GM13977 (cell line): Measurements from ENCODE around the gene MTHFR.

Experiments
- DNase-seq: peaks from one replicate; pipeline ENCODE4 v3.0.0; 2012; ENCODE audit warnings: low spot score
- in situ Hi-C: fragments of 300-500 bp; cut with MboI; formaldehyde crosslinking; loops from one replicate; pipeline ENCODE4 v1.12.0; 2022; ENCODE audit warnings: low sequenced_read_pairs, low pct_unique_long_range_greater_than_20kb, mixed read lengths, inconsistent platforms; ENCODE audit not compliant: unreplicated experiment
- TF ChIP-seq, protein P1 (sequence below): IDR thresholded peaks from 2 replicates; pipeline ENCODE4 v1.5.1; 2012; ENCODE audit warnings: mild to moderate bottlenecking, control low read depth; ENCODE audit not compliant: insufficient read depth; ENCODE audit errors: extremely low read depth, missing control alignments

Gene MTHFR

DNA sequence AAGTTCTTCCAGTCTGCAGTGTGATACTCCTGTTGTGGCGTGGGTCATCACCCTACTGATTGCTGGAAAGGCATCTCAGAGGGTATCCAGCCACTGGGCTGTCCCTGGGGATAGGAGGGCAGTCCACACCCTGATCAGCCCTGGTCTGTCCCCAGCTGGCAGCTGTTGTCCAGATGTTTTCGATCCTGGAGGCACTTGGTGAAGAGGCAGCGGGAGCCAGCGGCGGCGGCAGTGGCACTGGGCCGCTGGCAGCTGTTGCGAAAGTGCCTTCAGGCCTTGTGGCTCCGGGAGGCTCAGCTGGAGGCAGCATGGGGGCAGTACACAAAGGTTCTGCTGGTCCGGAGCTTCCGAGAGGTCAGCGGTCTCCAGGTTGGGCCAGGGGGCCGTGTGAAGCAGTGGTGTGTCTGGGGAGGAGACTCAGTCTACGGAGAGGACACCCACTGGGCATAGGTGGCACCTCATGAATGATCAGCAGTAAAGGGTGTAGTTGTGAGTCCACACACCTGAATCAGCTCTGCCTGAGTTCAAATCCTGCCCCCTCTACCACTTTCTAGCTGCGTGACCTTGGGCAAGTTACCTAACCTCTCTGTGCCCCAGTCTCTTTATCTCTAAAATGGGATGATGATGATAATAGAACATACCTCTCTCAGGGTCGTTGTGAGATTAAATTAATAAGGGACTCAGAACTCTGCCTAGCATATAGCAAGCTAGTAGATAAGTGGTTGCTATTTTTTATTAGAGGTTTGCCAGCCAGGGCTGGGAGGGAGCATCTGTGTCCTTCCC is 37.7 kb downstream of the MTHFR start:
- DNase-seq: no peak
- TF ChIP-seq, protein P1, sequence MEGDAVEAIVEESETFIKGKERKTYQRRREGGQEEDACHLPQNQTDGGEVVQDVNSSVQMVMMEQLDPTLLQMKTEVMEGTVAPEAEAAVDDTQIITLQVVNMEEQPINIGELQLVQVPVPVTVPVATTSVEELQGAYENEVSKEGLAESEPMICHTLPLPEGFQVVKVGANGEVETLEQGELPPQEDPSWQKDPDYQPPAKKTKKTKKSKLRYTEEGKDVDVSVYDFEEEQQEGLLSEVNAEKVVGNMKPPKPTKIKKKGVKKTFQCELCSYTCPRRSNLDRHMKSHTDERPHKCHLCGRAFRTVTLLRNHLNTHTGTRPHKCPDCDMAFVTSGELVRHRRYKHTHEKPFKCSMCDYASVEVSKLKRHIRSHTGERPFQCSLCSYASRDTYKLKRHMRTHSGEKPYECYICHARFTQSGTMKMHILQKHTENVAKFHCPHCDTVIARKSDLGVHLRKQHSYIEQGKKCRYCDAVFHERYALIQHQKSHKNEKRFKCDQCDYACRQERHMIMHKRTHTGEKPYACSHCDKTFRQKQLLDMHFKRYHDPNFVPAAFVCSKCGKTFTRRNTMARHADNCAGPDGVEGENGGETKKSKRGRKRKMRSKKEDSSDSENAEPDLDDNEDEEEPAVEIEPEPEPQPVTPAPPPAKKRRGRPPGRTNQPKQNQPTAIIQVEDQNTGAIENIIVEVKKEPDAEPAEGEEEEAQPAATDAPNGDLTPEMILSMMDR: no peak
- in situ Hi-C loops: no loop called here

DNA sequence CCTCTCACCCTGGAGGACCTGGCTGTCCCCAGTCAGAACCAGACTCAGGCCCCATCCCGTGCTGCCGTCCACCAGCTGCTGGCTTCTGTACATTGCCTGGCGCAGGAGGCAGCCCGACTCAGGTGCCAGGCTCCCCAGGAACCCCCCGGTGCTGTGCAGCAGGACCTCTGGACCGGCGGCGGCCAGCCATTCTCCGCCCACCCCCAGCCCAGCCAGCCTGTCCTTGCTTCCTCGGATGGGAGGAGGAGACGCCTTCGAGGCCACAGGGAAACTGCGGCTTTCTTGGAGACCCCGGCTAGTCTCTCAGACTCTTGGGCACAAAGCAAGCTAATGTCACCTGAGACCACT is 39.4 kb downstream of the MTHFR start:
- no peak for DNase-seq
- in situ Hi-C loops: no loop called here
- TF ChIP-seq, protein P1: no peak

DNA sequence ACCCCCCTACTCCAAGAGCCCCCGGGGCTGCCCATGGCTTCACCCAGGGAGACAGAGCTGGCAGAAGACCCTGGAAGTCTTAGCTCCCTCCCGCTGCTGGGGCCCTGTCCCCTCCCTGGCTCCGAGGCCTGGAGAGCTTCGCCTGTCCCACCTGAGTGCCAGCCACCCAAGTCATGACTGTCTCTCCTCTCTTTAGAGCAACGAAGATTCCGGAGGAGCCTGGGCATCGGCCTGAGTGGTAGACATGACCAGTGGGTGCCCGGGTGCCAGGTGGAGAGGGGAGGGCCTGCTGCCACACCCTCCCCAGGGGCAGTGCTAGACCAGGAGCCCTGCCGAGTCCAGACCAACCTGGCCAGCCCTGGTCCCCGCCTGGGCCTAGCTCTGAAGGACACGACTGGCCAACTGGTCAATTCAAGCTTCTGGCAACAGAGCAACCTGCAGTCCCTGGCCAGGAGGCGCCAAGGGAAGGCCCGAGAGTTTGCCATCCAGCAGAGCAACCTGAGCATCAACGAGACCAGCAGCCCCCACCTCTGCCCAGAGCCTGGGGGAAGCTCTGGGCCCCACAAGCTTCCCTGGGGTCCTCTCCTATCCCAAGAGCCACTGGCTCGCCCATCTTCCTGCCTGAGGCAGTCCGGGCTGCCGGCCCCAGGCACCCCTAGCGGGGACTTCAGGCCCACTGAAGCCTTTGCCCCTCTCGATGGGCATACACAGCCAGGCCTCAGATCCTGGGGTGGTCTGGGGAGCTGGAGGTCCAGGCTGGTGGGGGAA is 39.9 kb downstream of the MTHFR start:
- DNase-seq: no peak
- in situ Hi-C loops: no loop called here
- TF ChIP-seq, protein P1: no peak

DNA sequence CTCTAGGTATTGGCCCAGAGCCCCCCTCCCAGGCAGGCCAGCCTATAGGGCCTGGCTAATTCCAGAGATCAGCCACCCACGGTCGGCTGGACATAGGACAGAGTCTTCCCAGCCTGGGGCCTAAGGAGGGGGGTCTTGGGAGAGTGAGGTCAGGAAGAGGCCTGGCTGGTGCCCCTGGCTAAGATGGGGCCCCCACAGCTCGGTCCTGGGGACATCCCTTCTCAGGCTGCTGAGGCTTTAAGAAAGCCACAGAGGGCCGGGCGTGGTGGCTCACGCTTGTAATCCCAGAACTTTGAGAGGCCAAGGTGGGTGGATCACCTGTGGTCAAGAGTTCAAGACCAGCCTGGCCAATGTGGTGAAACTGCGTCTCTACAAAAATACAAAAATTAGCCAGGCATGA is 41.2 kb downstream of the MTHFR start:
- TF ChIP-seq, protein P1: no peak
- in situ Hi-C loops: no loop called here
- DNase-seq: no peak

DNA sequence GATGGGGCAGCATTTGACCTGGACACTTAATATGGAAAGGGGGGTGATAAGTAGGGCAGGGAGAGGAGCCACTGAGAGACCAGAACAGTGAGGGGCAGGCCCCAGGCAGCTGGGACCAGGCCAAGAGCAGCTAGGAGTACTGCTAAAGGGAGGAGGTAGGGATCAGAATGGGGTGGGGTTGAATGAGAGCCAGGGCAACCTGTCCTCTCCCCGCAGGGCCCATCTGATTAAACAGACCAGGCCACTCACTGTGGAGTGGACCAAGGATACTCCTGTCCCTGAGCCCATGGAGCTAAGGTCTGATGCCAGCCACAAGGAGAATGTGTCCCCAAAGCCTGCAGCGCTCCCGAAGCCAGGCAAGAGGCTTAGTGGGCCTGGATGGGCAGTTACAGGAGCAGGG is 41.6 kb downstream of the MTHFR start:
- DNase-seq: no peak
- in situ Hi-C loops: no loop called here
- TF ChIP-seq, protein P1: no peak

DNA sequence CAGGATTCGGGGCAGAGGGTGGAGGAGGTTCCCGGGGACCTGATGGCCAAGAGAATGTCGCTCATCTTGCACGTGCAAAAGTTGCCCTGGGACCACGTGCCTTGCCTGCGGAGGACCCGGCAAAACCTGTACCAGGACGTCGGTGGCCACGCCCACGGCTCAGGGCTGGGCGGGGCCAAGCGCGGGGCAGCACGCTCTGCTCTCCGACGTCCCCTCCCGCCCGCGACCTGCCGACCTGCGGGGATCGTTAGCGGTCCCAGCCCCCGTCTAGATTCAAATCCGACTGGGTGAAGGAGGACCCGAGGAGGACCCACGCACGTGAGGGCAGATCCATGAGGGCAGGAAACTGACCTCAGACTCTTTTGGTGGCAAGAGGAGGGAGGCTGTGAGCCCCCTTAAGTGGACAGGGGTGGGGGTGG is 43.8 kb downstream of the MTHFR start, which contains the start of gene C1orf167:
C1orf167 (plus strand) TSS at position 206 of the 419 bp plus-strand sequence. CDS start 2,208 bp downstream, outside the sequence.
- TF ChIP-seq, protein P1: no peak
- in situ Hi-C loops: no loop called here
- no peak for DNase-seq
